Thymus (tissue), 11 donors: ENCODE results near the gene HYDIN. TPM values are rescaled to one million over a fixed set of nuclear protein-coding genes. Genes with fewer than 3 reads are reported as not detected.
A peak's percentile ranks its signal among the peaks of the same experiment; 100 is the strongest.

Experiments
- DNase-seq, 9 donors: peaks; one replicate each; pipeline ENCODE4 v3.0.0-alpha.2; 2013; ENCODE audit warnings: low spot score in 9 of 9, low read depth in 6 of 9, missing footprints in 1 of 9
- H3K27ac ChIP-seq, 2 donors: one replicate each; pipeline ENCODE4 v1.5.1; 2013; ENCODE audit warnings: control low read depth in 1 of 2, low read depth in 1 of 2, low read length in 1 of 2, mild to moderate bottlenecking in 1 of 2, moderate library complexity in 1 of 2
- H3K27me3 ChIP-seq, 2 donors: one replicate each; pipeline ENCODE4 v1.5.1; 2013; ENCODE audit warnings: low read length in 1 of 2; ENCODE audit not compliant: control insufficient read depth in 2 of 2, insufficient read depth in 1 of 2
- H3K36me3 ChIP-seq, 2 donors: one replicate each; pipeline ENCODE4 v1.5.1; 2013; ENCODE audit warnings: low read length in 1 of 2, mild to moderate bottlenecking in 1 of 2, moderate library complexity in 1 of 2; ENCODE audit not compliant: control insufficient read depth in 2 of 2, insufficient read depth in 2 of 2
- H3K4me1 ChIP-seq, 2 donors: one replicate each; pipeline ENCODE4 v1.5.1; 2013; ENCODE audit warnings: low read length in 2 of 2; ENCODE audit not compliant: control insufficient read depth in 2 of 2, insufficient read depth in 2 of 2
- H3K4me3 ChIP-seq, 2 donors: one replicate each; pipeline ENCODE4 v1.5.1; 2013; ENCODE audit warnings: low read length in 2 of 2, control low read depth in 1 of 2, mild to moderate bottlenecking in 1 of 2
- H3K9me3 ChIP-seq, 2 donors: one replicate each; pipeline ENCODE4 v1.5.1; 2013; ENCODE audit warnings: low read length in 1 of 2, mild to moderate bottlenecking in 1 of 2; ENCODE audit not compliant: control insufficient read depth in 2 of 2, insufficient read depth in 1 of 2
- WGBS: extraction: QIAGEN DNeasy Blood & Tissue Kit; methylation state at CpG from one replicate; pipeline ENCODE4 v1.1.7; 2013; 5-methylcytosine and 5-hydroxymethylcytosine counted together
- polyA plus RNA-seq: library from polyadenylated mRNA; stranded (reverse); fragments of 200-250 nt; gene quantifications from one replicate; pipeline ENCODE4 v1.2.3, GENCODE V29; 2013
- total RNA-seq: library from RNA; stranded (reverse); fragments of 120-200 nt; gene quantifications from one replicate; pipeline ENCODE4 v1.2.4, GENCODE V29; 2013
- donor health status: healthy.

Gene HYDIN
- total and polyA plus RNA-seq, 2 donors = 0.33 to 0.46 TPM

DNA sequence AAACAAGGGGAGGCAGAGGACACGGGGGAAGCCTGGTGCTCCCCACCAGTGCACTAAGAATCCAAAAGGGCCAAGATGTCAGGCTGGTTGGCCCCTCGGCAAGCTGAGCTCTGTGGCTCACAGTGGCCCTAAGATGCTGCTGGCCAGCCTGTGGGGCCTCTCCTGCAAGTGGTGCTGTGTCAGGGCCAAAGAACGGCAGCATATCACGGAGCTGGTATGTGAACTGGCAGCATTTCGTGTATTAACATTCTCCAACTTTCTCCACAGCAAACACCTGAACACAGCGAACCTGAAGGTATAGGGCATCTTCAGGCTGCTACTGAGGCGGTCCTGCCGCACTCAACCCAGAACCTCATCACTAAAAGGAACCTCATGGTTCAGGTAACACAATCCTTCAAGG lies 464.3 kb downstream of the HYDIN start:
- WGBS = 99% methylated on average over 8 of the region's 8 CpGs

DNA sequence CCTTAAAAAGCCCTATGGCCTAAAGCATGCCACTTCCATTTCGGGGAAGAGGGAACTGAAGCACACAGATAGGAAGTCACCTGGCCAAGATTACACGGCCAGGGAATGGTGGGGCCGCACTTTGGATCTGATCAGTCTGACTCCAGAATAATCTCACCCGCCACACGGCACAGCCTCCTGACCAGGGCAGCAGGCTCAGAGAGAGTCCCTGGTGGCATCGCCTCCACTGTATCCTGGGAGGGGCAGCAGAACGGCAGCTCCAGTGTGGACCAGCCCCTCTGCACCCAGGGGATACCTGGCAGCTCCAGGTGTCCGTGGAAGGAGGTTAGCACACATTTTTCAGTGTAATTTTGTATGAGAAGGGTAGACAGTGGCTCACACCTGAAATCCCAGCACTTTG lies 465.0 kb downstream of the HYDIN start:
- H3K27me3 ChIP-seq = no peaks in the 10 kb centered on the region
- DNase-seq = no peak
- WGBS = 98% methylated on average over 8 of the region's 8 CpGs
- no peak overlapping the region for H3K27ac ChIP-seq
- peaks cover 0 to 30% of the 10 kb centered on the region in 2 donors for H3K4me1 ChIP-seq
- H3K4me3 ChIP-seq = no peak overlapping the region
- H3K9me3 ChIP-seq = no peaks in the 10 kb centered on the region
- H3K36me3 ChIP-seq = peaks cover 24 to 44% of the 10 kb centered on the region in 2 donors

More for the DNA sequence above, 464.3 kb downstream of the HYDIN start:
- H3K27me3 ChIP-seq = no peaks in the 10 kb centered on the region
- no peaks in the 10 kb centered on the region for H3K9me3 ChIP-seq
- DNase-seq = no peak
- H3K36me3 ChIP-seq = peaks cover 30 to 44% of the 10 kb centered on the region in 2 donors
- no peak overlapping the region for H3K4me3 ChIP-seq
- peaks cover 0 to 30% of the 10 kb centered on the region in 2 donors for H3K4me1 ChIP-seq
- H3K27ac ChIP-seq = no peak overlapping the region

DNA sequence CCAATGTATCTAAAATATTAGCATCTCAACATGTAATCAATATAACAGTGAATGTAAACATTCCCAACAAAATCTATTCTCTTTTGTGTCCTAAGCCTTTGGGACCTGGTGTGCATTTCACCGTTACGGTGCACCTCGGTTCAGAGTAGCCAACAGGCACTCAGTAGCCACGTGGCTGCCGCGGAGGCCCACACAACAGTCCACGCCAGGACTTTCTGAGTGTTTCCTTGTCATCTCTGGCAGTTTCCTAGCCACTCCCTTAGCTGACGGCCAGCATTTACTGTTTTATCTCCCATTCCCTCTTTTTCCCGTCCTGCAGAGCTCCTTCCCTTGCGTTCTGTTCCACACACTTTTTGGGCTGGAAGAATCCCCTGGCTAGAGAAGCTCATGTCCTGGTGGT lies 465.9 kb downstream of the HYDIN start:
- no peaks in the 10 kb centered on the region for H3K27me3 ChIP-seq
- no peak overlapping the region for H3K27ac ChIP-seq
- H3K9me3 ChIP-seq = no peaks in the 10 kb centered on the region
- peaks cover 0 to 32% of the 10 kb centered on the region in 2 donors for H3K4me1 ChIP-seq
- WGBS = 97% methylated on average over 10 of the region's 10 CpGs
- no peak overlapping the region for H3K4me3 ChIP-seq
- DNase-seq = no peak
- peaks cover 21 to 47% of the 10 kb centered on the region in 2 donors for H3K36me3 ChIP-seq

DNA sequence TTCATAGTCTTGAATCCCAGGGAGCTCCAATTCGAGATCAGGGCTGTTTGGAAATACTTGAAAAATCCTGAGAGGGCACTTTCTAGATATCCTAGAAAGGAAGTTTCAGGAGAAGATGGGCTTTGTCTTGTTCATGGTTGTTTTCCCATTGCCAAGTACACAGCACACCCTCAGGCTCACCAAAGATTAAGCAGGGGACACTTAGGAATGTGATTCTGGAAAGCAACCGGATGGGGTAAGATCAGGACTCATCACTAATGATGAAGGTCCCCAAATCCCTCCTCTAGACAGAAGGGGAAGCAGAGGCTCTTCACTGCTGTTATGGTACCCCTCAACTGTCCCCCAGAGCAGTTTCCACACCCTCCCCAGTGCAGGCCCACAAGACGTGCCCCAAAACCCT lies 470.3 kb downstream of the HYDIN start:
- H3K4me1 ChIP-seq = peaks cover 0 to 35% of the 10 kb centered on the region in 2 donors

DNA sequence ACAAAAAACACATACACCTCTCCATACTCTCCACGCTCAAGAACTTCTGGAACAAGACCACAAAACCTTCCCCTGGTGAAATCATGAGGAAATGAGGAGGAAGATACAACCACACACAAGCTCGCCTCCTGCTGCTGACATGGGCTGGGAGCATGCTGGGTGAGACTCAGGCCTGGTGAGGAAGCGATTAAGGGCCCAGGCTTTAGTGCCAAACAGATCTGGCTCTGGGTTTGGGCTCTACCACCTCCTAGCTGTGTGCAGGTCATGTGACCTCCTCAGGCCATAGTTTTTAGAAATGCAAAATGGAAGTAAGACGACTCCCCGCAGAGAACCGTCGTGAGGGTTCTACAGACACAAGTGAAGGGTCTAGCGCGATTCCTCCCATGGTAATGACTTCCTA lies 470.9 kb downstream of the HYDIN start:
- Histone ChIP-seq H3K4me3 (no peak overlapping the region), H3K9me3 (no peaks in the 10 kb centered on the region), H3K4me1 (peaks cover 0 to 37% of the 10 kb centered on the region in 2 donors), H3K27me3 (no peaks in the 10 kb centered on the region), H3K36me3 (peaks cover 31 to 50% of the 10 kb centered on the region in 2 donors), H3K27ac (no peak overlapping the region)
- WGBS = 98% methylated on average over 9 of the region's 9 CpGs
- DNase-seq = no peak

More for the DNA sequence above, 470.3 kb downstream of the HYDIN start:
- Histone ChIP-seq H3K27me3 (no peaks in the 10 kb centered on the region), H3K27ac (peak overlapping the region in 1 of 2 donors; percentile 55), H3K9me3 (no peaks in the 10 kb centered on the region), H3K4me3 (no peak overlapping the region), H3K36me3 (peaks cover 30 to 55% of the 10 kb centered on the region in 2 donors)
- WGBS = 94% methylated on average over 3 of the region's 3 CpGs
- DNase-seq = no peak

DNA sequence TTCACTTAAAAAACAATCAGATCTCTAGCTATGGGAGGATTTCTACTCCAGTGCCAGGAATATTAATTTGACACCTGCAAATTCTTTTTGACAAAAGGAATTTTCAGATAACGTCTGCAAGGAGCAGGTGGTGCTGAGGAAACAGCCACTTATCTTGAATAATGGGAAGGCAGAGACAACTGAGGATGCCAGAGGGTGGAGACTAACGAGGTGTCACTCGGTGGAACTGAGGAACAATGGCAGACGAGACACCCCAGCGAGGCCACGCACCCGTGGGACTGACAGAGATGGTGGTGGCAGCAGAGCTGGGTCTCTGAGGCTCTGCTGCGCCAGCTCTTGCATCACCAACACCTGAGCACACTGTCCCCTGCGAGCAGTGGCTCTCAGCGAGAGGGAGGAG lies 471.7 kb downstream of the HYDIN start:
- H3K4me1 ChIP-seq = peaks cover 0 to 37% of the 10 kb centered on the region in 2 donors
- H3K27me3 ChIP-seq = no peaks in the 10 kb centered on the region
- no peak overlapping the region for H3K4me3 ChIP-seq
- H3K36me3 ChIP-seq = peaks cover 36 to 51% of the 10 kb centered on the region in 2 donors
- DNase-seq = no peak
- H3K9me3 ChIP-seq = no peaks in the 10 kb centered on the region
- 97% methylated on average over 10 of the region's 10 CpGs for whole genome bisulfite sequencing
- H3K27ac ChIP-seq = no peak overlapping the region

Other genes starting within 250 kb of the HYDIN start
- 24.2 TPM for gene CMTR2, start 58.7 kb upstream of the HYDIN start, total RNA-seq
- 17.9 TPM for gene CMTR2, start 58.7 kb upstream of the HYDIN start, polyA plus RNA-seq
- 0.24 TPM for gene CALB2, start 128.0 kb upstream of the HYDIN start, total RNA-seq
- 0.78 TPM for gene CALB2, start 128.0 kb upstream of the HYDIN start, polyA plus RNA-seq
- not detected for gene TLE7, start 211.3 kb upstream of the HYDIN start, total RNA-seq
- gene TLE7, start 211.3 kb upstream of the HYDIN start, polyA plus RNA-seq = not detected
- 5.3 TPM for gene ZNF23, start 231.5 kb upstream of the HYDIN start, total RNA-seq
- gene ZNF23, start 231.5 kb upstream of the HYDIN start, polyA plus RNA-seq = 13.9 TPM